HG02571 (cell line): Measurements from ENCODE around the gene ZC3H12A.

Source experiments
- ATAC-seq: cut with Tn5 transposase; IDR thresholded peaks from one replicate; pipeline ENCODE4 v1.9.1; 2021; ENCODE audit warnings: mild to moderate bottlenecking, moderate library complexity; ENCODE audit not compliant: unreplicated experiment

Gene ZC3H12A

DNA sequence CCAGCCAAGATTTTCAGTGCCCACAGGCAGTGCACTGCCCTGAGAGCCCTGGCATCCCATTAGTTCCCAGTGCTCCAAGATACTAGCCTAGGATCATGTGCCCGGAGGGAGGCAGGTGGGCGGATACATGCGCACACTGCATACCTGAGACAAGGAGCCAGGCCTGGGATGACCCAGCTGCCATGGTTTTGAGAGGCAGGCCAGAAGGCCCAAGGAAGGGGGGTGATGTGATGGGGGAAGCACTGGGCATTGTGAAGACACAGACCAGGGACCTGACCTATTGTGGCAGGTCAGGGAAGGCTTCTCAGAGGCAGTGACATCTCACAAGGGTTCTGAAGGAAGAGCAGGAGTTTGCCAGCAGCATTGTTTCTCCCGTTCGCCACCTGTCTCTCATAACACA lies 3.6 kb downstream of the ZC3H12A start:
- no peak for ATAC-seq

DNA sequence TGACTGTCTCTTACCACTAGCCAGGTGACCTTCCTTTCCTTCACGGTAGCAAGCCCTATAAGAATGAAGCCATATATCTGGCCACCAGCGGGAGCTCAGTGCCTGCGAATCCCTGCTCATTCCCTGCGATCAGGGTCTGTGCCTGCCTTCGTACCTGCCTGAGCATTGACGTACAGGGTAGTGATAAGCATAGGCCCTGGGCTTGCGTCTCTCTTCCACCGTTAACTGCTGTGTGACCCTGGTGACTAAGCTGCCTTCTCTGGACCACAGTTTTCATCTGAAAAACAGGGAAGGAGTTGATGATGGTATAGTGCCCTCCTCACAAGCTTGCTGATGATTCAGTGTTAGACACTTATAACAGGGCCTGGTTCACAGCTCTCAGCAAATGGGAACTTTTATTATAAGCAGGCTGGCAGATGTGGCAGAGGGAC lies 4.1 kb downstream of the ZC3H12A start:
- no peak for ATAC-seq

DNA sequence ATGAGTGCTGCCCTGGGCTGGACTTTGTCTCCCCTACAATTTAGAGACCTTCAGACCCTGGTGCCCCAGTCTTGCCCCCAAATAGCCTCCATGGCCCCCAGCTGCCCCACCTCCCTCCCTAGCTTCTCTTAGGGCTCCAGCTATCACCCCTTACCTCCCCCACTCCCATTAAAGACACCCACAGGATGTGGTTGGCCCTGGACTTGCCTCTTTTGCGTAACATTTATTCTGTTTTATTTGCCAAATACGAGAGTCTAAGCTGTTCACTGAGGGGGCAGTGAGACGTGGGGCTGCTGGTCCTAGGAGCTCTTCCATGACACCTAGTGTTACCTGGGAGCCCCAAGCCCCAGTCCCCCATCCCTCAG lies 4.5 kb downstream of the ZC3H12A start:
- no peak for ATAC-seq

DNA sequence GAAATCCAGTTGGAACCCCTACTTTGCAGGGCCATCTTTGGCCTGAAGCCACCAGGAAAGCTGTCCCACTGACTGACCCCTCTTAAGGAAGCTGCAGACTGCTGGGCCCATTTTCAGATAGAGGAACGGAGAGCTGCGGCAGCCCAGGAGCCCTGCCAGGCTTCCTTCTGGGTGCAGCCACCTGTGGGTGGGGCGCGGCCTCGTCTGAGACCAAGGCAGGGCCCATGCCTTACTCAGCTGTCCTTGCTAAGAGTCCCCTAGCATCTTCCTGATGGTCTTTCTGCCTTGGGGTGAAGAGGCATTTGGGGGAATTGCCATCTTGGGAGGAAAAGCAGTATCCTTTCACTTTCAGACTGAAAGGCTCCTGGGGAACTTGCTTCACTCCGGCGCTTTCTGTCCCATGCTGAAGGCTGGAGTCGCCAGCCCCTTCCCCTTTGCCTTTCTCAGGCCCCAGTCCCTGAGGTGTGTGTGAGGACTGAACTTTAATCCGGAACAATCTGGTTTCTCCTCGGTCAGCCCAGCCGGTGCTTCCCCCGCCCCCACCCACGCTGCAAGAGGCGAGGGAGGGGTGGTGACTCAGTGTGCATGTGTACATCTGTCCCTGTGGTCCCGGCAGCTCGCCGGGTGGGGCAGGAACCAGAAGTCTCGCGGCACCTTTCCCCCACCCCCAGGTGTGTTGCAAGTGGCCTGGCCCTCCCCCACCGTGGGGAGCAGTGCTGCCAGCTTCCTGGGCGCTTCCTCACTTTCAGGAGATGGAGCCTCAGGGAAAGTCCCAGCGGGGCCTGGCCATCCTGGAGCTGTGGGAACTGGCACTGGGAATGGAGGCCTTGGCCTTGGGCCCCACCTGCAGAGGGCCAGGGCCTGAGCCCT lies 5.1 kb downstream of the ZC3H12A start:
- no peak for ATAC-seq

DNA sequence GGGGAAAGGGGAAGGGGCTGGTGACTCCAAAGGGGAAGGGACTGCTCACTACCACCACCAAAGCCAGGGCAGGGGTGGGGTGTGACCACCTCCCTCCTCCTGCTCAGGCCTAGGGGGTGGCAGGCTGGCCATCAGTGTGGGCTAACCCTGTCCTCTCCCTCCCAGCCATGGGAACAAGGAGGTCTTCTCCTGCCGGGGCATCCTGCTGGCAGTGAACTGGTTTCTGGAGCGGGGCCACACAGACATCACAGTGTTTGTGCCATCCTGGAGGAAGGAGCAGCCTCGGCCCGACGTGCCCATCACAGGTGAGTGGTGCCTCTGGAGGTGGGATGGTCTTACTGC lies 5.7 kb downstream of the ZC3H12A start:
- no peak for ATAC-seq

DNA sequence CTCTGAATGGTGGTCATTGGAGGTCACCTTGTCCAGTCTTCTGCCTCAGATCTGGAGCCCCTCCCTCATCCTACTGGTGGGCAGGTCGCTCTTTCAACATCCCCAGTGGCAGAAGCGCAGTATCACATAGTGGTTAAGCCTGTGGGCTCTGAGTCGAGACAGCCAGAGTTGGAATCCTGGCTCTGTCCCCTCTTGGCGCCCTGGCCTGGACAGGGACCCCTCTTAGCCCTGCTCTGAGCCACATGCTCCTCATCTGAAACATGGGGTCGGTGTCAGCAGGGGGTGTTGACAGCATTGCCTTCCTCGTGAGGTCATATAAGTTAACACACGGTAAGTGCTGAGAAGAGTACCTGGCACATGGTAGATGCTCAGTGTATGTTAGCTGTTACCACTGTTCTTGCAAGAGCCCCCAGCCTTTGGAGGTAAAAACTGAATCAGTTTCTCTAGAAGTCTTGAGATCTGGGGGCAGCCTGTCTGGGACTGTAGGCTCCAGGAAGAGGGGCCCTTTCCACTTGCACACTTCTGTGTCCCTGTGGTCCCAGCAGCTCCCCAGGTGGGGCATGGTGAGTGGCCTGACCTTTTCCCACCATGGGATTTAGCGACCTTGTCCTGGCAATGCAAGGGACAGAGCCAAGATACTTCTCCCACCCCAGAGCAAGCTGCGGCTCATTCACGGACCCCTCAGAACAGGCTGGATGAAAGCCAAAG lies 6.4 kb downstream of the ZC3H12A start:
- no peak for ATAC-seq

DNA sequence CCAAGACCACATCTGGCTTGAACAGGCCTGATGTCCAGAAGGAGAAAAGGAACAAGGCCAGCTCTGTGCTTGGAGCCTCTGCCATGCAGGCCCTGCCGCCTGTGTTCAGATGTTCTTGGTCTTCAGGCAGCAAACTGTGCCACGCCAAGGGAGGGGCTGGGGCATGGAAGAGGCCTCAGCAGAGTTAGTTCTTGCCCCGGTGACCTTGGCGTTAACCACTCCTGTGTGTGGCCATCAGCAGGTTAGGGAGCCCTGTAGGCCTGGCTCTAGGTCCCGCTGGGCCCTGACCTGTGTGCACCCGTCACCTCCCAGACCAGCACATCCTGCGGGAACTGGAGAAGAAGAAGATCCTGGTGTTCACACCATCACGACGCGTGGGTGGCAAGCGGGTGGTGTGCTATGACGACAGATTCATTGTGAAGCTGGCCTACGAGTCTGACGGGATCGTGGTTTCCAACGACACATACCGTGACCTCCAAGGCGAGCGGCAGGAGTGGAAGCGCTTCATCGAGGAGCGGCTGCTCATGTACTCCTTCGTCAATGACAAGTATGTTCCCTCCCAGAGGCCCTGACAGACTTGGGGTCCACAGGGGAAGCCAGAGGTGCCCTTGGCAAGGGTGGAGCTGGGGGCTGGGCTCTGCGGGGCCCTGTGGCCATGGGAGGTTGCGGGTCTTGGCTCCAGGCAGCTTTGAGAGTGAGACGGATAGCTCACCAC lies 7.1 kb downstream of the ZC3H12A start:
- ATAC-seq, result no peak

DNA sequence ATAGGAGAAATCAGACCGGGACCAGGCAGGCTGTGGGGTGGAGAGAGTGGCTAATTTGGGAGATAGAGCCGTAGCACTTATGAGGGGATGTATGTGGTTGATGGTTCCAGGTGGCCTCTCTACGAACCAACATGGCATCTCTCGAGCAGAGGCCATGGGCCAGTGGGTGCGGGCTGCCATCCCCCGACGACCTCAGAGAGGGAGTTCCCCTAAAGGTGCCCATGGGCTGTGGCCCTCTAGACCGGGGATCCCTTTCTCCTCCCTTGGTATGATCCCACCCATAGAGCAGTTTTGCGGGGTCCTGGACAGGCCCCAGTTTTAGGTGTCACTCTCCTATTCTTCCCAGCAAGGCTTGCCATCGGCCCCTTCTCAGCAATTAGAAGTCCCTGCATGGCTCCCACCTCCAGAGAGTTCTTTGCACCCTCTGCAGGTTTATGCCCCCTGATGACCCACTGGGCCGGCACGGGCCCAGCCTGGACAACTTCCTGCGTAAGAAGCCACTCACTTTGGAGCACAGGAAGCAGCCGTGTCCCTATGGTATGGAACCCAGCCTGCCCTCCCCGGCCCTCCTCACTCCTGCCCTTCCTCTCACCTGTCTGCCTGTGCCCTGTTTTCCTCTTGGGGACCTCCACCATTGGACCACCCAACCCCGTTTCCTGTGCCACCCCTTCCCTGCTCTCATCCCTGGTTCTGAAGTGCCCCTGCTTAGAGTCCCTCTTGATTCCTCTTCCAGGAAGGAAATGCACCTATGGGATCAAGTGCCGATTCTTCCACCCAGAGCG lies 7.8 kb downstream of the ZC3H12A start:
- no peak for ATAC-seq

DNA sequence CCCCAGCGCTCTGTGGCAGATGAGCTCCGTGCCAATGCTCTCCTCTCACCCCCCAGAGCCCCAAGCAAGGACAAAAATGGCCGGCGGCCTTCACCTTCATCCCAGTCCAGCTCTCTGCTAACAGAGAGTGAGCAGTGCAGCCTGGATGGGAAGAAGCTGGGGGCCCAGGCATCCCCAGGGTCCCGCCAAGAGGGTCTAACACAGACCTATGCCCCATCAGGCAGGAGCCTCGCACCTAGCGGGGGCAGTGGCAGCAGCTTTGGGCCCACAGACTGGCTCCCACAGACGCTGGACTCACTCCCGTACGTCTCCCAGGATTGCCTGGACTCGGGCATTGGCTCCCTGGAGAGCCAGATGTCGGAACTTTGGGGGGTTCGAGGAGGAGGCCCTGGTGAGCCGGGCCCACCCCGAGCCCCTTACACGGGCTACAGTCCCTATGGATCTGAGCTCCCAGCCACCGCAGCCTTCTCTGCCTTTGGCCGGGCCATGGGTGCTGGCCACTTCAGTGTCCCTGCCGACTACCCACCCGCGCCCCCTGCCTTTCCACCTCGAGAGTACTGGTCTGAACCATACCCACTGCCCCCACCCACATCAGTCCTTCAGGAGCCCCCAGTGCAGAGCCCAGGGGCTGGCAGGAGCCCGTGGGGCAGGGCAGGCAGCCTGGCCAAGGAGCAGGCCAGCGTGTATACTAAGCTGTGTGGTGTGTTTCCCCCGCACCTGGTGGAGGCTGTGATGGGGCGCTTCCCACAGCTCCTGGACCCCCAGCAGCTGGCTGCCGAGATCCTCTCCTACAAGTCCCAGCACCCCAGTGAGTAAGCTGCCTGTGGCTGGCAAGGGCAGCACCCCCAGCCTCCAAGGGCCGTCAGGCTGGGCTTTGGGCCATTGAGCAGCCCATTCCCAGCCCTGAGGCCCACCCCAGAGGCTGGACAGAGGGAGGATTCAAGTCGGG lies 8.7 kb downstream of the ZC3H12A start:
- ATAC-seq, result no peak

DNA sequence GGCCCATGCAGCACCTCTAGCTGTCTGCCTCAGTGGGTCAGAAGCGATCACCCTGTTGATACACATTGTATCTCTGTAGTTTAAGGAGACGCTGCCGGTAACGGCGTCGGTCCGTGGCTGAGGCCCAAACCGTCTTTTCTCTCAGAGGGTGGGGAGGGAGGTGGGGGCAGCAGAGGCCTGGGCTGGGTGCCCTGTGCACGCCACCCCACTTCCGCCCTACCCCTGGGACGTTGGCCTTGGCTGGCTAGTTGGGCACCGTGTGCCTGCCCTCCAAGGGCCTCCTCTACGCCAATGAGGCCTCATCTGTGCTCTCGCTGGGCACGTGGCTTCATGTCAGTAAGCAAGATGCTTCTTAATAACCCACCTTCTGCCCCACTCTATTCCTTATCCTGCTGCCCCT lies 9.4 kb downstream of the ZC3H12A start:
- no peak for ATAC-seq

DNA sequence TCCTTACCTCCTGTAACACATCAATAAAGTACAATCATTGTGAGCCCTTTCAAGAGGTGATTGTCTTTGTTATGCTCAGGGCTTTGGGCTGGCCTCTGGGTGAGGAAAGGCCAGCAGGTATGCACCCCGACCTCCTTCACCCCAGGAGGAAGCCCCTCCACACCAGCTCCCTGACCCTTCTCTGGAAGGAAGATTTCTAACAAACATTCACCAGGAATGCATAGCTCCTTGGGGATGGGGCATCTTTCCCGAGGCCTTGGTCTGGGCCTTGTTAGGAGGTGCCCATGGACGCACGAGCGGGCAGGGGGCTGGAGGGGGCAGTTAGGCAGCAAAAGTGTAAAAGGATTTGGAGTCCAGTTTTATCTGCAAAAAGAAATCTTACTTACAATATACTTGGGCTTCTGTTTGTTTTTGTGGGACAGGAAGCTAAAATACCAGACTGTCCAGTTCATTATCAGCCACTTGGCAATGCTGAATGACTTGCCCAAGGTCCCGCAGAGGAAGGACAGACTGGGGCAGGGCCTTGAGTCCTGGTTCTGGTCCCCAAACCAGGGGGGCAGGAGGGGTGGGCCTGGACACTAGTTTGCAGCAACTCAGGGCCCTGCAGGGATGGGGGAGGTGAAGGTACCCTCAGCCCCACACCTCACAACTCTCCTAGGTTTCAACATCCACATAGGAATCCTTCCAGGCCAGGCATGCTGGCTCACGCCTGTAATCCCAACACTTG lies 10.1 kb downstream of the ZC3H12A start:
- no peak for ATAC-seq

DNA sequence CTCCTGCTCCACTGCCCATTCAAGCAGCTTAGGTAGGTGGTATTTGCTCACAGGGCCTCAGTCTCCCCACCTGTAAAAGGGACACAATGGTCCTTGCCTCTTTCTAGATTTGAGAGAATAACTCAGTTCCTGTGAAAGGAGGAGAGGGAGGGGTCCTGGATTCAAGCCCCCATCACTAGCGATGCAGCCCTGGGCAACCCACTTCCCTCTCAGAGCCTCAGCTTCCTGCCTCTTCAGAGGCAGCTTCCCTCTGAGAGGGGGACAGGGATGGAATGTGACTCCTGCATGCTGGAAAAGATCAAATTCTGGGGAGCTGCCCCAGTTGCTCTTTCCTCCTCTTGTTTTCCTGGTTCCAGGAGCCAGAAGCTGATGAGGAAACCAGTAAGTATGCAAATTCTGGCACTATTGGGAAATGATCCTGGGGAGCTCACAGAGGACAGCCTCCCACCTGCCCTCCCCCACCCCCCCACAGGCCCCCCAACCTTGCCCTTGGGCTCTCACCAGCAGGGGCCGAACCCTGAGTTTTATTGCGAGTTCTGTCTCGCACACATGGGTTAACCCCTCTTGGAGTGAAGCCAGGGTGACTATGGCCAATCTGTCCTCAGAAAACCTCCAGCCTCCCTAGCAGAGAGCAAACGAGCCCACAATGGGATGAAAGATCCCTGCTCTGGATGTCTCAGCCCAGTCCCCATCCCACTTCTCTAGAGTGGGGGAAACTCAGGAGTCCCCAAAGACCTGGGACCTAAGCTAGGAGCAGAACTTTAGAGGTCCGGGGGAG lies 11.7 kb downstream of the ZC3H12A start:
- ATAC-seq, result no peak

DNA sequence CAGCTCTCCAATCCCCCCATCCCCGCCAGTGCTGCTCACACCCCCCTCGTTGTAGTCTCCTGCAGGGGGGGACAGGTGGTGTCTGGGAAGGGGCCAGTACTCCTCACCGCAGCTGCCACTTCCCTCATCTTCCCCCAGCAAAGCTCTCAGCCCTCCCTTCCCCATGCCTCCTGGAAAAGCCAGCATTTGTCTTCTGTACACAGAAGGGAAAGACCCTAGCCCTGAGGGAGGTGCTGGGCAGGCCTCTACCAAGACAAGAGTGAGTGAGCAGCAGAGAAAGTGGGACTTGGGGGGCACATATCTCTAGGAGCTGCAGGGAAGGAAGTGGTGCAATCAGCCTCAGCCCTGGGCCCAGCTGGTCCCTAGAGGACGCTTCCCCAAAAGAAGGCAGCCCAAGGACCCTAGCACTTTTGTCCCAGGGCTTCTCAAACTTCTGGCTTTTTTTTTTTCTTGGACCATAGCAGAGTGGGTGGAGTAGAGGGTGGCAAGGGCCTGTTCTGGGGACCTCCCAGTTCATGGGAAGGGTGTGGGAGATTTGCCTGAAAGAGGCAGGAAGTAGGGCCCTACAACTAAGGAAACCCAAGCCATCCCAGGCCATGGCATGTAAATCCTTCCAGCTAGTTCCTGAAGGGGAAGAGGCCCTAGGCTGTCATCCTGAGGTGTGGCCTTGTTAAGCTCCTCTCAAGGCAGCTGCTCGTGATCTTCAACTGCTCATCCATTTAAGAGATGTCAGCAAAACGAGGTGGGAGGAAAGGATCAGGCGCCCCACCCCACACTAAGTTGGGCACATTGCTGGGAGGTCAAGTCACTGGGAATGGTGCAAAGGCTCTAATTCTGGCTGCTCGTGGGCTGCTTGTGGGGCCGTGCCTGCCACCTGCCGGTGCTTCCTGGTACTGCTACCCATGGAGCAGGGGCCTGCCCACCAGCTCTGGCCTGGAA lies 12.6 kb downstream of the ZC3H12A start:
- ATAC-seq, result no peak

DNA sequence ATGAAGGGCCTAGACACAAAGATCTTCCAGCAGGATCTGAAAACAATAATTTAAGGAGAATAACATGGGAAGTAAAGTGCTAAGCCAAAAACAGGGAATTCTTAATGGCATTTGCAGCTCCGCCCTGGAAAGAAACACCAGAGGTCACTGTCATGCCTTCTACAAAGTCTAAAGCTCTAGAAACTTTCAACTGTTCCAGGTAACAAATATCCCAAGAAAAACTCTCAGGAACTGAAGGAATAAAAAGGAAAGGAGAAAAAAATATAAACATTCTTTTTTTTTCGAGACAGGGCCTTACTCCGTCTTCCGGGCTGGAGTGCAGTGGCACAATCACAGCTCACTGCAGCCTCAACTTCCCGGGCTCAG lies 13.2 kb downstream of the ZC3H12A start:
- no peak for ATAC-seq

DNA sequence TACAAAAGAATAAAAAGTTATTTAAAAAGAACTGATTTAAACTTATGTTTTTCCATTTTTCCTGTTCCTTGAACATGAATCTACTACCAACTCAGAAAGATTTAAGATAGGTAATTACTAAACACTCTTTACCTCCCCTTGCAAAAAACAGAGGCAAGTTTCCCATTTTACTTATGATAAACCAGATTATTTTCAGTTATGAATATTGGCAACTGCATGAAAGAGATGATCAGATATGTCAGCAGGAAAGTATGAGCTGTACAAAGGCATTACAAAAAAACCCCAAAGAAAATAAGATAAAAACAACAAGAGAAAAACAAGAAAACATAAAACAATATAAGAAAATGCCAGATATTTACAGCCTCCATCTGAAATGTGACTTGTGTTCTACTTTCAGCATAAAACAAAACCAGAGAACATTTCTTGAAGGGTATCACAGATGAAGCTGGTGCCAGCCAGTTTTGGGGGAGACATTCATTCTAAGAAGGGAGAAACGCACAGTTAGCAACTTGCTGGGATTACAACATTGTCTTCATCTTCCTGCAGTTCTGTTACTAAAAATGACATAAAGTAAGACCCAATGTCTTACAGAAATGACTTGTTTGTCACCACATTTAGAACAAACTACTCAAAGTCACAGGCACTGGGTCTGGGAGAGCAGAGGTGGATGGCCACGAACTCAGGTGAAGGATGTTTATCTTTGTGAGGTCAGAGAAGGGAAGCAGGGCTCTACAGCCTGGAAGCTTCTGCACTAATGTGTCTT lies 19.1 kb downstream of the ZC3H12A start:
- ATAC-seq, result no peak

DNA sequence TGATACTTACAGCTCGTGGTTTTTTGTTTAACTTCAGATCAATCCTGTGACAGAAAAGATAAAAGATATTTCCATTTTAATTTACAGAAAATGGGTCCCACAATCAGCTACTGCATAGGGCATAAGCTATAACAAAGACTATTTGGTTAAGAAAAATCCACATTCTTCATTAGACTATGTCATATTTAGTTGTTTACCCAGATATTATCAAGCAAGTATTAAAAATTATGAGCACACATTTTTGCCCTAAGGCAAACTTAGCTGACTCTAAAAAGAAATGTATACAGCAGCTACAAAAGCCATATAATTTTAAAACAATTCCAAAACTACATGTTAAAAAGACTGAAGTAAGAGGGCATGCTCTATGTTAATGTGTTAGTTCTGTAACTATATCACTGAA lies 21.5 kb downstream of the ZC3H12A start:
- ATAC-seq, result no peak

DNA sequence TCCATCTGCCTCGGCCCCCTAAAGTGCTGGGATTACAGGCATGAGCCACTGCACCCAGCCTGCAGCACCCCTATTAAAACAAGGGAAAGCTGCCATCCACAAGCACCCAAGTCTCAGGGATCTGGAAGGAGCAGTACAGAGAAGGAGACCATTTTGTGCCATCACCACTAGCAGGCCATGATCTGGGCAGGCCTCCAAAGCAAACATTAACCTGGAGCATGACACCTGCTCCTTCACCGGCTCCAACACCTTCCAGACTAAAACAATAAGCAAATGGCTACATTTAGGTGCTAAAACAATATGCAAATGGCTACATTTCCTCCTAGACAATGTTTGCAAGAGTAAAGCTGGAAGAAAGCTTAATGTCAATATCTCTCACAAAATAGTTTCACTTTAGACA lies 23.5 kb downstream of the ZC3H12A start:
- ATAC-seq, result no peak
